Brain microvascular endothelial cell (primary cell): Measurements from ENCODE around the gene TNRC6C.
"Not testable (repeated sequence)": the region's sequence is repeated elsewhere in the genome, so short reads cannot be mapped to it uniquely, and the experiment has no call there.

ENCODE experiments used
- DNase-seq: peaks from one replicate; pipeline ENCODE4 v3.0.0-alpha.2; 2020
- H3K27ac ChIP-seq: fragments of 250-450 bp; sonication (Bioruptor Pico); 2 replicates; pipeline ENCODE4 v1.5.1; 2020; ENCODE audit warnings: mild to moderate bottlenecking, moderate library complexity
- H3K27me3 ChIP-seq: fragments of 250-450 bp; sonication (Bioruptor Pico); replicated peaks from 2 replicates; pipeline ENCODE4 v1.5.1; 2020; ENCODE audit warnings: mild to moderate bottlenecking
- H3K36me3 ChIP-seq: fragments of 250-450 bp; sonication (Bioruptor Pico); replicated peaks from 2 replicates; pipeline ENCODE4 v1.5.1; 2020; ENCODE audit warnings: mild to moderate bottlenecking
- H3K4me3 ChIP-seq: 2 replicates; pipeline ENCODE4 v1.5.1; 2011; ENCODE audit warnings: low read depth, mild to moderate bottlenecking, control low read depth, low read length, moderate library complexity
- CTCF ChIP-seq: IDR thresholded peaks from 2 replicates; pipeline ENCODE4 v1.5.1; 2011; ENCODE audit warnings: low read depth, mild to moderate bottlenecking, moderate library complexity, low read length, control low read depth, inconsistent platforms; ENCODE audit errors: missing control alignments
- in situ Hi-C: cut with HindIII; loops from 2 replicates; pipeline ENCODE4 v1.10.0; 2017; ENCODE audit warnings: low sequenced_read_pairs, low pct_ligation_motif_present

TNRC6C gene

GRCh38 chr17:78133971-78134898 is 175.7 kb downstream of the TNRC6C start:
- H3K36me3 ChIP-seq = no peaks in the 10 kb centered on the region
- H3K27me3 ChIP-seq = peaks cover 8% of the 10 kb centered on the region
- no peak for DNase-seq
- in situ Hi-C loops = no loop called here
- H3K27ac ChIP-seq = no peak overlapping the region
- peak; percentile 68 for TF ChIP-seq CTCF
- no peak overlapping the region for H3K4me3 ChIP-seq

- in situ Hi-C loops = no loop called here
- Histone ChIP-seq H3K27me3 (peaks cover 8% of the 10 kb centered on the region), H3K36me3 (no peaks in the 10 kb centered on the region), H3K4me3 (no peak overlapping the region), H3K27ac (no peak overlapping the region)
- DNase-seq = no peak
- TF ChIP-seq CTCF = no peak
Observed at GRCh38 chr17:78134899-78135385, 176.4 kb downstream of the TNRC6C start.

- no peaks in the 10 kb centered on the region for H3K36me3 ChIP-seq
- peaks cover 7% of the 10 kb centered on the region for H3K27me3 ChIP-seq
- no peak overlapping the region for H3K27ac ChIP-seq
- DNase-seq = no peak
- in situ Hi-C loops = no loop called here
- no peak overlapping the region for H3K4me3 ChIP-seq
- TF ChIP-seq CTCF = no peak
Observed at GRCh38 chr17:78135858-78136500, 177.5 kb downstream of the TNRC6C start.

GRCh38 chr17:78137392-78138203 is 179.1 kb downstream of the TNRC6C start:
- H3K4me3 ChIP-seq = no peak overlapping the region
- H3K36me3 ChIP-seq = no peaks in the 10 kb centered on the region
- no peak overlapping the region for H3K27ac ChIP-seq
- TF ChIP-seq CTCF = peak; percentile 62
- in situ Hi-C loops = no loop called here
- no peaks in the 10 kb centered on the region for H3K27me3 ChIP-seq
- no peak for DNase-seq

GRCh38 chr17:78138204-78139060 is 179.9 kb downstream of the TNRC6C start:
- Histone ChIP-seq H3K27me3 (no peaks in the 10 kb centered on the region), H3K36me3 (no peaks in the 10 kb centered on the region), H3K4me3 (no peak overlapping the region), H3K27ac (no peak overlapping the region)
- TF ChIP-seq CTCF = no peak
- no peak for DNase-seq
- in situ Hi-C loops = no loop called here

GRCh38 chr17:78139861-78140168 is 181.3 kb downstream of the TNRC6C start:
- H3K36me3 ChIP-seq, H3K27me3 ChIP-seq, in situ Hi-C loops, H3K4me3 ChIP-seq, DNase-seq, H3K27ac ChIP-seq: not testable (repeated sequence)
